NCI-H1092 (cell line): Measurements from ENCODE around the gene ZNF837.
"Not testable (repeated sequence)": the region's sequence is repeated elsewhere in the genome, so short reads cannot be mapped to it uniquely, and the experiment has no call there.

Experiments used
- DNase-seq: peaks from one replicate; lab custom pipeline; 2025; lab: John Stamatoyannopoulos, UW

The ZNF837 gene

DNA sequence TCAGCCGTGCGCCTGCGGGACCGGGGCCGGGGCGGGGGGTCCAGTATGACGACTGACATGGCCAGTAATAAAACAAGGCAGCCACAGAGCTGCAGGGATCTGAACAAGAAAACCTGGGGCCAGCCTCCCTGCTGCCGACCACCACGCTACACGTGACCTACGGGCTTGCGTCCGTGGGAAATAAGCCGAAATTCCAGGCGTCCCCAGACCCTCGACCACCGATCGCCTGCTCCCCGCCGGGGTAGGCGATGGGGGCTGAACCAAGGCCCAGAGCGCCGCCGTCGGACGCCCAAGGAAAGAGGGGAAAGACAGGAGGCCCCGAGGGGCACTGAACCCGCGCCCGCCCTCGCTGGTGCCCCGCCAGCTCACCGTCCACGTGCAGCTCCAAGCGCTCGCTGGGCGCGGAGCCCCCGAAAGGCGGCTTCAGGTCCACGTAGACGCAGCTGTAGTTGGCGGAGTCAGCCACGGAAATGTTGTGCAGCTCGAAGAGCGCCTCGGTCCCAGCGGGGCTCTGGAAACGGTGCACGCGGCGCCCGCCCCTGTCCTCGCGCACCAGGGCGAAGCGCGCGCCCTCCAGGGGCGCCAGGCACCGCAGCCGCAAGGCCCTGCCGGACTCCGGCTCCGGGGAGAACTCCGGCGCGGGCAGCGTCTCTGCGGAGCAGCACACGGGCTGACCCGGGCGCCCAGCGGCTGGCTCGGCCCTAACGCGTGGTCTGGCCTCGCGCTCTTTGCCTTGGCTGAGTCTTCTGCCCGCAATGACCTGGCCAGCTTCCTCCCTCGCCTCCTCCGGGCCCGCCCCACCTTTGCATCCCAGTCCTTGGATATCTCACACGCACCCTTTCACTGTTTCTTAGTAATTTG, 30.6 kb downstream of the ZNF837 start:
- DNase-seq = no peak

GRCh38 chr19:58349590-58349989, 31.2 kb downstream of the ZNF837 start:
- no peak for DNase-seq

DNA sequence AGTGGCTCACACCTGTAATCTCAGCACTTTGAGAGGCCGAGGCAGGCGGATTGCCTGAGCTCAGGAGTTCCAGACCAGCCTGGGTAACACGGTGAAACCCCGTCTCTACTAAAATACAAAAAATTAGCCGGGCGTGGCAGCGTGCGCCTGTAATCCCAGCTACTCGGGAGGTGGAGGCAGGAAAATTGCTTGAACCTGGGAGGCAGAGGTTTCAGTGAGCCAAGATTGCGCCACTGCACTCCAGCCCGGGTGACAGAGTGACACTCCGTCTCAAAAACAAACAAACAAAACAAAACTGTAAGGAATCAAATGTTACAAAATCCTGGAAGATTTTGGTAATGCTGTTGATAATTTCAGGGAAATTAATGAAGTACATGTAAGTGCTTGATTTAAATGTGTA, 32.8 kb downstream of the ZNF837 start:
- not testable (repeated sequence) for DNase-seq

GRCh38 chr19:58346961-58347929, 33.6 kb downstream of the ZNF837 start:
- peak; percentile 44 for DNase-seq

DNA sequence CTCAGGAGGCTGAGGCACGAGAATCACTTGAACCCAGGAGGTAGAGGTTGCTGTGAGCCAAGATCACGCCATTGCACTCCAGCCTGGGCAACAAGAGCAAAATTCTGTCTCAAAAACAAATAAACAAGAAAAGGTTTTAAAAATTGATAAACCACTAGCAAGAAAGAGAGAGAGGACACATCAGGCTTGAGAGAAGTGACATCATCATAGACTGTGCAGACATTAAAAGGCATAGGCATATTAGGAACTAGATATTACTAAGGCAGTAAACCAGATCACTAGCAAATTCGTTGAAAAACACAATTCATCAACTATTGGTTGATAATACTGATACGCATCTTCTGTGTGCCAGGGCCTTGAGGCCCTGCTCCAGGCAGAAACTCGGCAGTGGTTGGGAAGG, 35.3 kb downstream of the ZNF837 start:
- DNase-seq = no peak

DNA sequence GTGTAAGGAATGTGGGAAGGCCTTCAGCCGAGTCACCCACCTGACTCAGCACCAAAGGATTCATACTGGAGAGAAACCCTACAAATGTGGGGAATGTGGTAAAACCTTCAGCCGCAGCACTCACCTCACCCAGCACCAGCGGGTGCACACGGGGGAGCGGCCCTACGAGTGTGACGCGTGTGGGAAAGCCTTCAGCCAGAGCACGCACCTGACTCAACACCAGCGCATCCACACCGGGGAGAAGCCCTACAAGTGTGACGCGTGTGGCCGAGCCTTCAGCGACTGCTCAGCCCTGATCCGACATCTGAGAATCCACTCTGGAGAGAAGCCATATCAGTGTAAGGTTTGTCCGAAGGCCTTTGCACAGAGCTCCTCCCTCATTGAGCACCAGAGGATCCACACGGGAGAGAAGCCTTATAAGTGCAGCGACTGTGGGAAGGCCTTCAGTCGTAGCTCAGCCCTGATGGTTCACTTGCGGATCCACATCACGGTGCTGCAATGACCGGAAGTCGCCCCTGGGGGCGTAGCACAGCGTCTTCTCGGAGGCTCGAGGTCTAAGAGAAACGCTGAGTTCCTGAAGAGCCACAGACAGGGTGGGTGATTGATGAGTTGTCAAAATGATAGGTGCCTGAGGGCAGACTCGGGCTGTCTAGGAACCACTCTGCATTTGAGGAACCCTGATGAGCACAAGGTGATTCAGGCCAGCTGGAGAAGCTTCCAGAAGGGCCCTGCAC, 41.8 kb downstream of the ZNF837 start:
- no peak for DNase-seq

DNA sequence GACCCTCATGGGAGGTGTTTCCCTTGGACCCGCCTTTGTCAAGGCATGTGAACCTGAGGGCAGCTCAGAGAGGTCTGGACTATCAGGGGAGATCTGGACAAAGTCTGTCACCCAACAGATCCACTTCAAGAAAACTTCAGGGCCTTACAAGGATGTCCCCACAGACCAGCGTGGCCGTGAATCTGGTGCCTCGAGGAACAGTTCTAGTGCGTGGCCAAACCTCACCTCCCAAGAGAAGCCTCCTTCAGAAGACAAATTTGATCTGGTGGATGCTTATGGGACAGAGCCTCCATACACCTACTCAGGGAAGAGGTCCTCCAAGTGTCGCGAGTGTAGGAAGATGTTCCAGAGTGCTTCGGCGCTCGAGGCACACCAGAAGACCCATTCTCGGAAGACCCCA, 42.5 kb downstream of the ZNF837 start:
- no peak for DNase-seq

DNA sequence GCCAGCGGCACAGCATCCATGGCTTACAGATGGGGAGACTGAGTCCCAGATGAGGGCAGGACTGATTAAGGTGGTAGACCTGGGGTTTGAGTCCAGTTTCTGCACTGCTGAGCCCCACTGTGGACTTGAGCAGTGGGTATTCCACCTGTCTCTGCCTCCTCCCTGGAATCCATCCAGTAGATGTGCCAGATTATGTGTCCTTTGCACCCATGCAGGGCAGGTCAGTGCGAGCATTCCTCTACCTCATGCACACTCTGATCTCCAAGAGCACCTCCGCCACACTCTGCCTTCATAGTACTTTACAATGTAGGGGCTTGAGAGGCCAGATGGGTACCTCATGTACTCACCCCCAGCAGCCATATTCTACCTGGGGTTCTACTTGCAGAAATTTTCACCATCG, 44.0 kb downstream of the ZNF837 start:
- DNase-seq = no peak

- no peak for DNase-seq
Observed at GRCh38 chr19:58336216-58336615, 44.6 kb downstream of the ZNF837 start.

- DNase-seq = no peak
Observed at GRCh38 chr19:58335630-58336029, 45.2 kb downstream of the ZNF837 start.

DNA sequence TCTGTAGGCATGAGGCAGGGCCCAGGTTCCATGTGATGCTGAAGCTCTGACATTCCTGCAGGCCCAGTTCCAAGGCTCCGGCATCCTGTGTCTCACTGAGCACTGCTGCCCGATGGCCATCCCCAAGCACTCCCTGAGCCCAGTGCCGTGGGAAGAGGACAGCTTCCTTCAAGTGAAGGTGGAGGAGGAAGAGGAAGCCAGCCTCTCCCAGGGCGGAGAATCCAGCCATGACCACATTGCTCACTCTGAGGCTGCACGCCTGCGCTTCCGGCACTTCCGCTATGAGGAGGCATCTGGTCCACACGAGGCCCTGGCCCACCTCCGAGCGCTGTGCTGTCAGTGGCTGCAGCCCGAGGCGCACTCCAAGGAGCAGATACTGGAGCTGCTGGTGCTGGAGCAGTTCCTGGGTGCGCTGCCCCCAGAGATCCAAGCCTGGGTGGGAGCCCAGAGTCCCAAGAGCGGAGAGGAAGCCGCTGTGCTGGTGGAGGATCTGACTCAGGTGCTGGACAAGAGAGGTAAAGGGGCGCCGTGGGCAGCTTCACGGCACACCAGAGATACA, 46.1 kb downstream of the ZNF837 start:
- no peak for DNase-seq

DNA sequence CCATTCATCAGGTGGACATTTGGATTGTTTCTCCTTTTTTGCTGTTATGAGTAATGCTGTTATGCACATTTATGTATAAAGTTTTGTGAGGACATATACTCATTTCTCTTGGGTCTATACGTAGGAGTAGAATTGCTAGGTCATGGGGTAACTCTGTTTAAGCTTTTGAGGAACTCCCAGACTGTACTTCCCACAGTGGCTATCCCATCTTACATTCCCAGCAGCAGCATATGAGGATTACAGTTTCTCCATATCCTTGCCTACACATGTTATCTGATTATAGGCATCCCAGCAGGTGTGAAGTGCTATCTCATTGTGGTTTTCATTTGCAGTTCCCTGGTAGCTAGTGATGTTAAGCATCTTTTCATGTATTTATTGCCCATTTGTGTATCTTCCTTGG, 48.1 kb downstream of the ZNF837 start:
- no peak for DNase-seq

GRCh38 chr19:58330458-58330857, 50.4 kb downstream of the ZNF837 start:
- DNase-seq = no peak

GRCh38 chr19:58328999-58329398, 51.8 kb downstream of the ZNF837 start:
- no peak for DNase-seq

DNA sequence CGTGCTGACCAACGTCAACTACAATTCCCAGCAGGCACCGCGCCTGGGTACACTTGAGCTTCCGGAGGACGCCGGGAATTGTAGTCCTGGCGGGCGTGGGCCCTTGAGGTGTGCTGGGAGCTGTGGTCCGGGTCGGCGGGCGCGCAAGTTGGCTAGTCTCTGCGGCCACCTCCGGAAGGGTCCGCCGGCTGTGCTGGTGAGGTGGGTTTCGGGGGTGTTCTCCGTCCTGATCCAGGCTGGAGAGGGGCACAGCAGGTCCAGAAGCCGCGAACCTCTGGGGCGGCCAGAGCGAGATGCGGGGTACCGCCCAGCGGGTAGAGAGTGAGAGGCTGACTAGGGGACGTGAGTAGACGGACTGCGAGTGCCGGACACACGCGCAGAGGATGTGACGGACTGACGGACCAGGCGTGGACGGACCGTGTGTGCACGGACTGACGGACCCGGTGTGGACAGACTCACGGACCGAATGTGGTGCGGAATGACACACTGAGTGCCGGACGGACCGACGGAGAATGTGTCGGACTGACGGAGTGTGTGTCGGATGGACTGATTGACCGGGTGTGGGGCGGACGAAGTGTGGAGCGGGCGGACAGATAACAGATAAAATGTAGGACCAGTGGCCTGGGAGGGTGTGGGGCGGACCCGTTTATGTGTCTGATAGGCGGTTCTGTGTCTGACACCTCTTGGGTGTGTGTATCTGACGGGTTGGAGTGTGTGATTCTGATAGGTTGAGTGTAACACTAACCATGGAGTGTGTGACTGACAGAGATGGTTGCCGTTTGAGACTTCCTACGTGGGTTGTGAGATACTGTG, 53.7 kb downstream of the ZNF837 start, which contains the start of gene ZSCAN22:
Gene ZSCAN22 (plus strand): TSS at position 81 of the 813 bp plus-strand sequence. CDS start 7,809 bp downstream, outside the sequence.
- peak; percentile 81 for DNase-seq

- DNase-seq = no peak
Observed at GRCh38 chr19:58326501-58326913, 54.3 kb downstream of the ZNF837 start.

DNA sequence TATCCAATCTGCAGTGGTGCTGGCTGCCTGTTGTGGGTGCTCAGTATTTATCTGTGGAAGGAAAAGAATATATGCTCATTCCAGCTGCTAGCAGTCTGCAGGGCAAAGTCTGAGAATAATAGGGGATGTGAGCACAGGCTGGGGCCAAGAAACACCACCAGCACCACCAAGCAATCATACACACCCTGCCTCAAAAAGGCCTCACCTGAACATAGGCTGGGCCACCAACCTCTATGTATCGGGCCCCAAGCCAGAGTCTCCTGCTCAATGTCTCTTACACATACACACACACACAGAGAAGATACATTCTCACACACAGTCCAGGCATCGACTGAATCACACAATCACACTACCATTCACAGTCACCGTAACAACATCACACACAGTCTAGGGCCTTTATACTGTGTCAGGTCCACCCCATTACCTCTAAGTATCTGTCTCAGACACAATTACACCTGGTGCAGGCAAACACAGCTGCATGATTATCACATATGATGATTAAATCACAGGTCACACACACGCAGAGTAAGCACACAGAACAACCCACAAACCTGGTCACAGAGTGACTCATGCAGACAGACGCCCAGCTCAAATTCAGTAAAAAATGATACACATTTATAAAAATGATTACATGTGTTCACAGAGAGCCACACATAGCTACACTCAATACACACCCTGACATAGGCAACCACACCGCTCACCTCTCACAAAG, 55.4 kb downstream of the ZNF837 start:
- no peak for DNase-seq

GRCh38 chr19:58319241-58319640, 61.6 kb downstream of the ZNF837 start:
- no peak for DNase-seq

- no peak for DNase-seq
Observed at GRCh38 chr19:58318297-58318696, 62.5 kb downstream of the ZNF837 start.
